Fibroblast of the aortic adventitia (primary cell): ENCODE results near the gene MTHFR. TPM values are rescaled to one million over a fixed set of nuclear protein-coding genes. Genes with fewer than 3 reads are reported as not detected.

Experiments
- DNase-seq: peaks from one replicate; pipeline ENCODE4 v3.0.0-alpha.2; 2010; ENCODE audit warnings: low read depth
- H3K4me3 ChIP-seq: 2 replicates; pipeline ENCODE4 v1.5.1; 2011; ENCODE audit warnings: low read depth, mild to moderate bottlenecking, control low read depth, low read length, moderate library complexity
- total RNA-seq: library from RNA; depleted of rRNA; stranded (reverse); fragments of >200 nt; gene quantifications from 2 replicates; pipeline ENCODE4 v1.2.3, GENCODE V29; 2012; ENCODE audit warnings: low replicate concordance
- TF ChIP-seq, protein P1 (sequence below): IDR thresholded peaks from 2 replicates; pipeline ENCODE4 v1.5.1; 2011; ENCODE audit warnings: mild to moderate bottlenecking, low read length, control low read depth, inconsistent platforms; ENCODE audit not compliant: insufficient read depth

Gene MTHFR
- 42.9 and 55.4 TPM in 2 replicates for total RNA-seq

DNA sequence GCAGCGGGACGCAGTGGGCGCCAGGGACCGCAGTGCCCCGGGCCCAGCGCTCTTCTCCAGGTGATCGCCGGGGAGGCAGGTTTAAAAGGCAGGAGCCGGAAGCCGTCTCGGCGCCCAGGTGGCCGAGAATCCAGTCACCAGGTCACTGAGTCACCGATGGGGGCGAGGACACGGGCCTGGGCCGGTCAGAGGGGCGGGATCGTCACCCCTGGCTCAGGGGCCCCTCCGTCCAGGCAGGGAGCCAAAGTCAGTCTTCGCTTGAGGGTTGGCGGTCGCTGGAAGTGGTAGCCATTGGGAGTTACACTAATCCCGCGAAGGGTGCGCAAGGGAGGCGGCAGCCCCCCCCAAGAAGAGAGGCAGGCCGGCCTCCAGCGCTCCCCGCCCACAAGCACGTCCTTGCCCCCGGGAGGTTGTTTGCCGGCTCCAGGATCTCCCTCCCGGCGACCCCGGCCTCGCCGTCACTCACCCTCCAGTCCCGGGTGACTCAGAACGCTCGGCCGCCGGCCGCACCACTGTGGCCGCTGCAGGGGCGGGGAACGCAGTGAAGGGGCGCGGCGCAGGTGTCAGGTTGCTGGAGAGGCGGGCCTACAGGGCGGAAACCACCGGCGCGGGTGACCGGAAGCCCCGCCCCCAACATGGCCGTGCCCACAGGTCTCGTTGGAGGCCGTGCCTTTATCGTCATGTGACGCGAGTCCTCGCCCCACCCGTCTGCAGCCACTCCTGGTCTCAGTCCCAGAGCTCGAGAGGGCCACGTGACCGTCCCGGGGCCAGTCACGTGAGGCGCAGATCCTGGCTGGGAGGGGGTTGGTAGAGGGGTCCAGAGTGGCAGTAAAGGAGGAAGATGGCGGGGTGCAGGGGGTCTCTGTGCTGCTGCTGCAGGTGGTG is at the start of gene MTHFR, which contains the start of gene CLCN6:
Gene MTHFR (minus strand): TSS at position 543 of the 885 bp plus-strand sequence. CDS start 2,848 bp downstream, outside the sequence.
Gene CLCN6 (plus strand): TSS at position 770 of the 885 bp plus-strand sequence. CDS start 72 bp downstream, at position 842.
- DNase-seq = peak; percentile 99
- peak within 1 kb of the TSS; percentile 91 for H3K4me3 ChIP-seq
- TF ChIP-seq, protein P1, sequence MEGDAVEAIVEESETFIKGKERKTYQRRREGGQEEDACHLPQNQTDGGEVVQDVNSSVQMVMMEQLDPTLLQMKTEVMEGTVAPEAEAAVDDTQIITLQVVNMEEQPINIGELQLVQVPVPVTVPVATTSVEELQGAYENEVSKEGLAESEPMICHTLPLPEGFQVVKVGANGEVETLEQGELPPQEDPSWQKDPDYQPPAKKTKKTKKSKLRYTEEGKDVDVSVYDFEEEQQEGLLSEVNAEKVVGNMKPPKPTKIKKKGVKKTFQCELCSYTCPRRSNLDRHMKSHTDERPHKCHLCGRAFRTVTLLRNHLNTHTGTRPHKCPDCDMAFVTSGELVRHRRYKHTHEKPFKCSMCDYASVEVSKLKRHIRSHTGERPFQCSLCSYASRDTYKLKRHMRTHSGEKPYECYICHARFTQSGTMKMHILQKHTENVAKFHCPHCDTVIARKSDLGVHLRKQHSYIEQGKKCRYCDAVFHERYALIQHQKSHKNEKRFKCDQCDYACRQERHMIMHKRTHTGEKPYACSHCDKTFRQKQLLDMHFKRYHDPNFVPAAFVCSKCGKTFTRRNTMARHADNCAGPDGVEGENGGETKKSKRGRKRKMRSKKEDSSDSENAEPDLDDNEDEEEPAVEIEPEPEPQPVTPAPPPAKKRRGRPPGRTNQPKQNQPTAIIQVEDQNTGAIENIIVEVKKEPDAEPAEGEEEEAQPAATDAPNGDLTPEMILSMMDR = no peak

DNA sequence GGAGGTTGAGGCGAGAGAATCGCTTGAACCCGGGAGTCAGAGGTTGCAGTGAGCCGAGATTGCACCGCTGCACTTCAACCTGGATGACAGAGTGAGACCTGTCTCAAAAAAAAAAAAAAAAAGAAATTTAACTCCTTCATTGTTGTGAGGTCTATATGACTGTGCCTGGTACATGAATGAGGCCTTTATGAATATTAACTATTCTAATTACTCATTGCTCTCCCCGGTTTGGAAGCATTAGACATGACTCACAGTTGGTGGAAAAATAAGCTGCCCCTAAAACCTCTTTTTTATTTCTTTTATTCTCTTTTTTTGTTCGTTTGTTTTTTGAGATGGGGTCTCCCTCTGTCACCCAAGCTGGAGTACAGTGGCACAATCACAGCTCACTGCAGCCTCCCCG is 49.7 kb upstream of the MTHFR start:
- no peak overlapping the region for H3K4me3 ChIP-seq
- TF ChIP-seq, protein P1 = no peak
- no peak for DNase-seq

DNA sequence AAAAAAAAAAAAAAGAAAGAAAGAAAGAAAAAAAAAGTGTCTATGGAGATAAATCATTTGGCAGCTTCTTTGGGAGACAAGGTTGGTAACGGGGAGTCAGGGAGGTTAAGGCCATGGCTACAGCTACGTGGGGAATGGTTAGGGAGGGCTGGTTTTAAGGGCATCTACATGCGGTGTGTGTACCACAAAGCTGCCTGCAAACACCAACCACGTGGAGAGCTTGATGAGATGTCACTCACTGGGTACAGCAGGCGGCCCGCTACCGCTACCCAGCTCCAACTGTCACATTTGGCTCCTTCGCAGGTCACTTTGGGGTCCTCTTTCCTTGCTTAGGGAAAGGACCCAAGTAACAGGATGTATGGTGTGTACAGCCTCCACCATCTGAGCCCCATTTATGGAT is 48.8 kb upstream of the MTHFR start:
- TF ChIP-seq, protein P1 = no peak
- no peak overlapping the region for H3K4me3 ChIP-seq
- DNase-seq = no peak

DNA sequence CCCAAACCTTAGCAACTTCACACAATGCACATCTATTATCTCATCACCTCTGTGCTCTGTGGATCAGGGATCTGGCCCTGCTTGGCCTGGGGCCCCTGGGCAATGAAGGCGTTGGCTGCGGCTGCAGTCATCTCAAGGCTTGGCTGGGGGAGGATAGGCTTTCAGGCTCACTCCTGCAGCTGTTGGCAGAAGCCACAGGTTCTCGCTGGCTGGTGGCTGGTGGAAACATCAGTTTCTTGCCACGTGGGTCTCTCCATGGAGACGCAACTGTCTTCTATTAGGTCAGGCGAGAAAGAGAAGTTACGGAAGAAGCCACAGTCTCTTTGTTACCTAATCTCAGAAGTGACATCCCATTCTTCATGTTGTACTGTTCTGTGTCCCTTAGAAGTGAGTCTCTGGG is 45.4 kb upstream of the MTHFR start:
- DNase-seq = no peak
- H3K4me3 ChIP-seq = no peak overlapping the region
- TF ChIP-seq, protein P1 = no peak

DNA sequence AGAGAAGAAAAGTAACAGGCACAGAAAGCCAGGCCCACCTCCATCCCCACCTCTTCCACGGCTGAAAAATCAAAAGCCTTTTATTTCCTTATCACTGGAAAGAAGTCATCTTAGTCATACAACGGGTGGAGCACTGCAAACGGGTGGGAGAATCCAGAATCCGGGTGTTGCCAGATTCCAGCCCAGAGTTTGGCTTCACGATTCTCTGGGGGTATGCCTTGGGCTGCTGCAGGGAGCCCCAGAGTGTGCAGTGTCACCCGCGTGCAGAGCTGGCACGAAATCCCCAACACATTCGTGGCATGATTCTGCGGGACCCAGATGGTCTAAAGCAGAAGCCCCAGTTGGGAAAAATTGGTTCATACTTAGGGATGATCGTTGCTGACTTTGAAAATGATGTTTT is 44.4 kb upstream of the MTHFR start:
- H3K4me3 ChIP-seq = no peak overlapping the region
- no peak for DNase-seq
- TF ChIP-seq, protein P1 = no peak

DNA sequence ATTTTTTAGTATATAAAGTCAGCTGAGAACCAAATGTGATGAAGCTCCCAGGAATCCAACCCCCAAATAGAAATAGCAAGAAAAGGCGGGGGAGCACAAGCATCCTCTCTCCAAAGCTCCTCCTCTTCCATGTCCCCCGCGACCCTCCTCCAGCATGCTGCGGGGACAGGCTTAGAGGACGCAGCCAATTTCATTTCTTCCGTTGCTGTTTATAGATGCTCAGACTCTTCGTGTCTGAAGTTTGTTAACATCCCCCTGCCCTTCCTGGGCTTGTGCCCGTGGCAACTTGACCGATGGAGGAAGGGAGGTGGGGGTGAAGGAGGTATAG is 42.6 kb upstream of the MTHFR start:
- TF ChIP-seq, protein P1 = no peak
- no peak overlapping the region for H3K4me3 ChIP-seq

More for the DNA sequence above, 42.6 kb upstream of the MTHFR start:
- DNase-seq = no peak
